T-cell (primary cell): Measurements from ENCODE around the gene NCAM2. TPM values are rescaled to one million over a fixed set of nuclear protein-coding genes. Genes with fewer than 3 reads are reported as not detected.

ENCODE experiments used
- ATAC-seq, 4 experiments: fragments of 200-7000 bp in 3 of 4; fragments of 150-1000 bp in 1 of 4; cut with Tn5 transposase; replicated peaks in 1 of 4; 1 replicate in 3 of 4; 2 replicates in 1 of 4; pipeline ENCODE4 v1.10.0; 2021; ENCODE audit warnings: moderate library complexity in 3 of 4, mild to moderate bottlenecking in 2 of 4, moderate number of reproducible peaks in 1 of 4
- CTCF ChIA-PET, 2 donors: fragments of 300-600 bp; sonication (Branson Sonifier 250); formaldehyde crosslinking; loops; one replicate each; lab custom pipeline; 2022; ENCODE audit warnings: antibody characterized with exemption in 2 of 2; lab: Charles Lee
- POLR2A ChIA-PET, 2 donors: fragments of 300-600 bp; sonication (Branson Sonifier 250); formaldehyde crosslinking; loops; one replicate each; lab custom pipeline; 2022; ENCODE audit warnings: antibody characterized with exemption in 2 of 2; lab: Charles Lee
- DNase-seq, 35 experiments: peaks; one replicate each; pipeline versions ENCODE4 v3.0.0 to v3.0.0-alpha.2; 2013 to 2023
- H3K27ac ChIP-seq: one replicate; pipeline ENCODE4 v1.5.1; 2013; ENCODE audit warnings: low read length
- H3K27me3 ChIP-seq, 2 experiments: replicated peaks in 1 of 2; 1 replicate in 1 of 2; 2 replicates in 1 of 2; pipeline versions ENCODE4 v1.6.1 to v1.7.0; 2013; ENCODE audit warnings: low read length in 1 of 2, mixed read lengths in 1 of 2; ENCODE audit not compliant: control insufficient read depth in 2 of 2, insufficient read depth in 2 of 2; ENCODE audit errors: extremely low read depth in 1 of 2
- H3K36me3 ChIP-seq, 2 donors: 1 replicate in 1 of 2; 2 replicates in 1 of 2; pipeline versions ENCODE4 v1.6.1 to v1.7.0; 2013; ENCODE audit warnings: low read length in 1 of 2; ENCODE audit not compliant: control insufficient read depth in 2 of 2, insufficient read depth in 1 of 2; ENCODE audit errors: extremely low read depth in 1 of 2
- H3K4me1 ChIP-seq, 2 experiments: 1 replicate in 1 of 2; 2 replicates in 1 of 2; pipeline versions ENCODE4 v1.6.1 to v1.7.0; 2013; ENCODE audit warnings: low read length in 2 of 2, mixed read lengths in 1 of 2; ENCODE audit not compliant: insufficient read depth in 2 of 2, control insufficient read depth in 1 of 2; ENCODE audit errors: extremely low read depth in 1 of 2
- H3K4me3 ChIP-seq, 2 donors: 1 replicate in 1 of 2; 2 replicates in 1 of 2; pipeline versions ENCODE4 v1.5.1 to v1.7.0; 2013; ENCODE audit warnings: mild to moderate bottlenecking in 2 of 2, low read length in 1 of 2, moderate library complexity in 1 of 2; ENCODE audit not compliant: control insufficient read depth in 1 of 2; ENCODE audit errors: extremely low read depth in 1 of 2
- H3K9me3 ChIP-seq: 2 replicates; pipeline ENCODE4 v1.7.0; 2013
- H3K27ac Mint-ChIP-seq, 2 donors: one replicate each; pipeline ENCODE4 v1.8.0; 2020 to 2021; ENCODE audit warnings: mild to moderate bottlenecking in 2 of 2, mixed read lengths in 2 of 2
- H3K27me3 Mint-ChIP-seq, 2 donors: one replicate each; pipeline ENCODE4 v1.8.0; 2021 to 2022; ENCODE audit warnings: mixed read lengths in 2 of 2
- H3K36me3 Mint-ChIP-seq: one replicate; pipeline ENCODE4 v1.8.0; 2021; ENCODE audit warnings: mixed read lengths
- H3K4me1 Mint-ChIP-seq, 3 donors: one replicate each; pipeline ENCODE4 v1.8.0; 2020 to 2022; ENCODE audit warnings: mixed read lengths in 3 of 3, mild to moderate bottlenecking in 1 of 3
- H3K4me3 Mint-ChIP-seq, 3 donors: one replicate each; pipeline ENCODE4 v1.8.0; 2020 to 2022; ENCODE audit warnings: mild to moderate bottlenecking in 3 of 3, mixed read lengths in 3 of 3, moderate library complexity in 3 of 3
- H3K9me3 Mint-ChIP-seq, 3 donors: one replicate each; pipeline ENCODE4 v1.8.0; 2020 to 2022; ENCODE audit warnings: mixed read lengths in 3 of 3
- WGBS: methylation state at CpG from one replicate; pipeline ENCODE4 v1.1.5; 2013; ENCODE audit warnings: missing lambda C conversion rate; ENCODE audit not compliant: insufficient coverage; 5-methylcytosine and 5-hydroxymethylcytosine counted together
- total RNA-seq, 35 experiments: library from RNA in 6 of 35; stranded (reverse) in 6 of 35; fragments of 120-200 nt in 1 of 35; gene quantifications; one replicate each; pipeline versions ENCODE4 v1.2.1 to v1.2.4 and lab custom pipeline; 2013 to 2026

The NCAM2 gene
- total RNA-seq, 5 donors from 2014 or later (not counting 1 experiment from before 2014, with no cell fraction given) = 0.41 to 0.46 TPM; not detected in 3

GRCh38 chr21:21238629-21239400 lies 240.6 kb downstream of the NCAM2 start:
- no peak for DNase-seq
- H3K4me3 Mint-ChIP-seq = no peak overlapping the region
- CTCF ChIA-PET = no interaction called here

DNA sequence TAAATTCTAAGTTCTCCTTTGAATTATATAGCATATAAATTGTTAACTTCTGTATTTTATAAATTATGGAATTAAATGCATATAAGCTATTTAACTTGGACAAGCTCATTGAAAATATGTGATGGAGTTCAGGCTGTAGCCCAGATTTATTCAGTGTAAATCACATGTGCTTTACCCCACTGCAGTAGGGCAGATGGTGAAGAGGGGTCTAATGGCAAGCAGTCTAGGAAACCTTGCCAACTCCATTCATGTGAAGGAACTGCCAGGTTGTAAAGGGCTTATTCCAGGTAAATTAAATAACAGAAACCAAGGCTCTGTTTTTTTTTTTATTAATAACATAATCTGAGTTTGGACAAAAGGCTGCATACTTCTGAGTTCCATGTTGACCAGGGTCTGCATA lies 243.2 kb downstream of the NCAM2 start:
- Mint-ChIP-seq H3K27ac (no peak overlapping the region), H3K9me3 (peaks cover 0 to 13% (median 4%) of the 10 kb centered on the region in 3 donors), H3K27me3 (no peaks in the 10 kb centered on the region), H3K36me3 (no peaks in the 10 kb centered on the region), H3K4me1 (no peaks in the 10 kb centered on the region), H3K4me3 (no peak overlapping the region)
- Histone ChIP-seq H3K27ac (no peak overlapping the region), H3K4me1 (no peaks in the 10 kb centered on the region), H3K36me3 (no peaks in the 10 kb centered on the region), H3K27me3 (no peaks in the 10 kb centered on the region), H3K4me3 (no peak overlapping the region), H3K9me3 (peaks cover 2% of the 10 kb centered on the region)
- DNase-seq = no peak
- CTCF ChIA-PET = interaction anchor here in 1 of 2 donors (0.6 kb wide), 1 partner anchor 1550 kb away, joined by 3 read pairs; no protein-coding TSS in a partner anchor
- no peak for ATAC-seq
- POLR2A ChIA-PET = no interaction called here

More at GRCh38 chr21:21238629-21239400, 240.6 kb downstream of the NCAM2 start:
- ATAC-seq = no peak
- Mint-ChIP-seq H3K4me1 (no peaks in the 10 kb centered on the region), H3K36me3 (no peaks in the 10 kb centered on the region), H3K27ac (no peak overlapping the region), H3K9me3 (peaks cover 0 to 6% (median 0%) of the 10 kb centered on the region in 3 donors), H3K27me3 (no peaks in the 10 kb centered on the region)
- H3K36me3 ChIP-seq = no peaks in the 10 kb centered on the region
- H3K4me1 ChIP-seq = no peaks in the 10 kb centered on the region
- H3K27ac ChIP-seq = no peak overlapping the region
- H3K4me3 ChIP-seq = no peak overlapping the region
- POLR2A ChIA-PET = no interaction called here
- H3K27me3 ChIP-seq = no peaks in the 10 kb centered on the region
- peaks cover 1% of the 10 kb centered on the region for H3K9me3 ChIP-seq
- no CpG with 5 or more reads among the region's 10 CpGs for WGBS

- DNase-seq (no peak), ATAC-seq (no peak)
- Mint-ChIP-seq H3K27me3 (no peaks in the 10 kb centered on the region), H3K4me3 (no peak overlapping the region), H3K27ac (no peak overlapping the region), H3K36me3 (no peaks in the 10 kb centered on the region), H3K9me3 (peaks cover 0 to 13% (median 4%) of the 10 kb centered on the region in 3 donors), H3K4me1 (no peaks in the 10 kb centered on the region)
- no CpG with 5 or more reads among the region's 3 CpGs for WGBS
- Histone ChIP-seq H3K4me1 (no peaks in the 10 kb centered on the region), H3K4me3 (no peak overlapping the region), H3K27me3 (no peaks in the 10 kb centered on the region), H3K27ac (no peak overlapping the region), H3K9me3 (peaks cover 2% of the 10 kb centered on the region), H3K36me3 (no peaks in the 10 kb centered on the region)
- CTCF ChIA-PET = no interaction called here
- POLR2A ChIA-PET = no interaction called here
Measured at GRCh38 chr21:21246007-21246406, 247.8 kb downstream of the NCAM2 start.

DNA sequence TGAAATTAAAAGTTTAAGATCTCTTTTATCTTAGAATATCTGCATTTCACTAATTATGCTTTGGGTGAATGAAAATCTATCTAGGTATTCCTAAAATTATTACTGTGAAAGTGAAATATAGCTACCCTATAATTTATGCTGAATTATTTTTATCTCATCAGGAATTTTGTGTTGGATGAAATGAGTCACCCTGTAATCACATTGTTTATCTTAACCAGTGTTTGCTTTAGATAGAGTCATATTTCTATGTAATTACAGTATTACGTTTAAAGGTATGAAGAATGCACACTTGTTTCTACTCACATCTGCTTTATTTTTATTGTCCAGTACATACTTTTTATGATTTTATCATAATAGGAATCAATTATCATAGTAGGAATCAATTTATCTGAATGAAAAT lies 249.2 kb downstream of the NCAM2 start:
- no peak overlapping the region for H3K27ac Mint-ChIP-seq
- DNase-seq (no peak), ATAC-seq (no peak)
- WGBS = no CpG with 5 or more reads among the region's 1 CpG
- ChIA-PET CTCF (no interaction called here), POLR2A (no interaction called here)
- no peaks in the 10 kb centered on the region for H3K4me1 ChIP-seq
- no peaks in the 10 kb centered on the region for H3K36me3 Mint-ChIP-seq
- peaks cover 0 to 10% (median 4%) of the 10 kb centered on the region in 3 donors for H3K9me3 Mint-ChIP-seq
- H3K4me3 Mint-ChIP-seq = no peak overlapping the region
- H3K27me3 Mint-ChIP-seq = no peaks in the 10 kb centered on the region
- H3K27me3 ChIP-seq = no peaks in the 10 kb centered on the region
- no peaks in the 10 kb centered on the region for H3K4me1 Mint-ChIP-seq
- no peak overlapping the region for H3K27ac ChIP-seq
- H3K9me3 ChIP-seq = peaks cover 2% of the 10 kb centered on the region
- no peak overlapping the region for H3K4me3 ChIP-seq
- H3K36me3 ChIP-seq = no peaks in the 10 kb centered on the region

GRCh38 chr21:21262048-21262447 lies 263.8 kb downstream of the NCAM2 start:
- WGBS = no CpG with 5 or more reads among the region's 1 CpG
- Mint-ChIP-seq H3K27ac (no peak overlapping the region), H3K36me3 (no peaks in the 10 kb centered on the region), H3K9me3 (peaks cover 0 to 11% (median 7%) of the 10 kb centered on the region in 3 donors), H3K4me3 (no peak overlapping the region), H3K4me1 (no peaks in the 10 kb centered on the region), H3K27me3 (no peaks in the 10 kb centered on the region)
- H3K4me3 ChIP-seq = no peak overlapping the region
- H3K36me3 ChIP-seq = no peaks in the 10 kb centered on the region
- CTCF ChIA-PET = no interaction called here
- H3K9me3 ChIP-seq = no peaks in the 10 kb centered on the region
- no peaks in the 10 kb centered on the region for H3K27me3 ChIP-seq
- no peak for DNase-seq
- ATAC-seq = no peak
- POLR2A ChIA-PET = no interaction called here
- H3K4me1 ChIP-seq = no peaks in the 10 kb centered on the region
- no peak overlapping the region for H3K27ac ChIP-seq

DNA sequence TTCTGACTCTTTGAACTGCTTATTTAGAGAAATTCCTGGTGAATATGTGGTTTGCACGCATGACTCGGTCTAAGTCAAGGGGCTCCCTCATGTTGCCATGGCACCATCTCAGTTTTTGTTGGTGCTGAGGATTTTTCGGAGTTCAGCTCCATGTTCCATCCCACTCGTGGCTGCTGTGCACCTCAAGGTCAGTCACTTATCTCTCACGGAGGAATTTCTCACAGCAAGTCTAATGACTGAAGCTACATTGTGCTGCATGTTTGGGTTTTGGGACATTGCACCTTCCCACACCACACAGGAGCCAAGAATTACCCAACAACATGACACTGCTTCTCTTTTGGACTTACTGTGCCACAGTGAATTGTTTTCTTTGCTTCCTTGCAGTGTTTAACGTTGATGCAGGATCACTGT lies 269.9 kb downstream of the NCAM2 start:
- no peak for DNase-seq
- Mint-ChIP-seq H3K27ac (no peak overlapping the region), H3K27me3 (no peaks in the 10 kb centered on the region), H3K4me3 (no peak overlapping the region), H3K4me1 (no peaks in the 10 kb centered on the region), H3K9me3 (peaks cover 0 to 7% (median 0%) of the 10 kb centered on the region in 3 donors), H3K36me3 (no peaks in the 10 kb centered on the region)
- Histone ChIP-seq H3K4me3 (no peak overlapping the region), H3K27me3 (no peaks in the 10 kb centered on the region), H3K27ac (no peak overlapping the region), H3K9me3 (no peaks in the 10 kb centered on the region), H3K4me1 (no peaks in the 10 kb centered on the region), H3K36me3 (no peaks in the 10 kb centered on the region)
- no peak for ATAC-seq
- ChIA-PET POLR2A (no interaction called here), CTCF (no interaction called here)
- 90% methylated on average over 4 of the region's 6 CpGs for WGBS
